ENCODE measurements around the gene ERBB2. TPM values are rescaled to one million over a fixed set of nuclear protein-coding genes. Genes with fewer than 3 reads are reported as not detected.

Gene ERBB2
- total RNA-seq, 1 experiment from 2014 or later = 216 TPM

- Histone ChIP-seq H3K18ac (ENCODE audit: insufficient read length, low read depth, low read length) (no peak overlapping the region), H4K91ac (ENCODE audit: insufficient read length, low read depth, low read length) (no peak overlapping the region), H2AFZ (ENCODE audit: low read length) (no peak overlapping the region), H3K79me1 (ENCODE audit: insufficient read depth, low read depth, low read length, poor library complexity, severe bottlenecking) (no peaks in the 10 kb centered on the region), H3K9ac (ENCODE audit: extremely low read depth, insufficient read length, low read length) (no peak overlapping the region), H3K4me1 (ENCODE audit: insufficient read depth, low read length) (no peaks in the 10 kb centered on the region; the same call in 1 of the 2 replicates), H2BK120ac (ENCODE audit: low read depth, low read length, poor library complexity, severe bottlenecking) (no peak overlapping the region), H4K20me1 (ENCODE audit: control insufficient read depth, insufficient read depth, insufficient read length) (no peaks in the 10 kb centered on the region), H3K9me3 (ENCODE audit: control insufficient read depth, low read depth, low read length) (no peaks in the 10 kb centered on the region), H3K27me3 (ENCODE audit: insufficient read depth, low read length) (no peaks in the 10 kb centered on the region; the same call in 1 of the 2 replicates), H2BK5ac (ENCODE audit: insufficient read length, low read length) (no peak overlapping the region), H3T11ph (ENCODE audit: low read length) (no peak overlapping the region), H2BK15ac (ENCODE audit: low read depth, low read length) (no peak overlapping the region), H3K23ac (ENCODE audit: insufficient read length, low read depth, low read length) (no peak overlapping the region), H2BK12ac (ENCODE audit: insufficient read length, low read depth, low read length) (no peak overlapping the region), H3K14ac (ENCODE audit: insufficient read depth, low read length) (no peak overlapping the region), H4K8ac (replicated peaks; ENCODE audit: insufficient read length, low read depth, low read length) (no peak overlapping the region), H2AK5ac (ENCODE audit: insufficient read length, low read length) (no peak overlapping the region), H2BK20ac (ENCODE audit: low read depth, low read length, poor library complexity, severe bottlenecking) (no peak overlapping the region), H3K27ac (ENCODE audit: insufficient read length, low read depth, low read length) (no peak overlapping the region), H3K79me2 (ENCODE audit: insufficient read depth, low read length) (no peaks in the 10 kb centered on the region), H3K23me2 (ENCODE audit: insufficient read length, low read depth, low read length, poor library complexity, severe bottlenecking) (peaks cover 4% of the 10 kb centered on the region), H3K56ac (ENCODE audit: insufficient read length, low read depth, low read length) (no peak overlapping the region), H4K5ac (ENCODE audit: insufficient read length, low read depth, low read length) (no peak overlapping the region), H3K4me2 (ENCODE audit: insufficient read depth, insufficient read length, low read length) (no peak overlapping the region), H3K4ac (ENCODE audit: low read depth, low read length) (no peak overlapping the region)
- Mint-ChIP-seq H3K27me3 (ENCODE audit: low read depth) (peaks cover 37% of the 10 kb centered on the region), H3K4me1 (peaks cover 26 to 27% of the 10 kb centered on the region in 2 experiments), H3K27ac (no peak overlapping the region; a peak in 3 of 7 replicates), H3K9me3 (no peaks in the 10 kb centered on the region; a peak in 1 of 5 replicates), H3K4me3 (no peak overlapping the region; a peak in 1 of 5 replicates), H3K36me3 (ENCODE audit: insufficient read depth in 1 of 3, low read depth in 3 of 3) (peaks cover 0 to 3% (median 0%) of the 10 kb centered on the region in 3 experiments; a peak in 2 of 7 replicates)
- DNase-seq = no peak
- no peak; the same call in 2 of the 3 replicates for TF ChIP-seq CTCF (conservative IDR thresholded peaks at IDR 0.05)
- no CpG with 5 or more reads among the region's 15 CpGs for WGBS (ENCODE audit: extremely low coverage, insufficient read length, low lambda C conversion rate)
Observed at GRCh38 chr17:39672522-39673334, 27.1 kb upstream of the ERBB2 start.
